SKM-1 treated with dmso at 0.1 percent for 144 hours (cell line): ENCODE data around the gene FAM193B.
A peak's percentile ranks its signal among the peaks of the same experiment; 100 is the strongest.
"Not testable (repeated sequence)": the region's sequence is repeated elsewhere in the genome, so short reads cannot be mapped to it uniquely, and the experiment has no call there.

Source experiments
- DNase-seq: peaks from one replicate; lab custom pipeline; 2025; ENCODE audit not compliant: unreplicated experiment; lab: John Stamatoyannopoulos, UW

FAM193B gene

DNA sequence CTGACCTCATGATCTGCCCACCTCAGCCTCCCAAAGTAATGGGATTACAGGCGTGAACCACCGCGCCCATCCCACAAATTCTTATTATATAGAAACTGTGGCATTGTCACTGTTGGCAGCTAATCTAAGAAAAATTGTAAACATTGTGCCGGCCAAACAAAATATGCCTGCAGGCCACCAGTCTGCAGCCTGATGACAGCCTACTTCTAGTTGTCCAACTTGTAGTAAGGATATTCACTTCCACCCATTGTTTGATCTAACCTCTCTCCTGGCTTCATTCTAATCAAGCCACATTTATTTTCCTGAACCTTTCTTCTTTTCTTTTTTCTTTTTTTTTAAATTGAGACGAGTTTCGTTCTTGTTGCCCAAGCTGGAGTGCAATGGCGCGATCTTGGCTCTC lies 24.0 kb upstream of the FAM193B start:
- DNase-seq: no peak

DNA sequence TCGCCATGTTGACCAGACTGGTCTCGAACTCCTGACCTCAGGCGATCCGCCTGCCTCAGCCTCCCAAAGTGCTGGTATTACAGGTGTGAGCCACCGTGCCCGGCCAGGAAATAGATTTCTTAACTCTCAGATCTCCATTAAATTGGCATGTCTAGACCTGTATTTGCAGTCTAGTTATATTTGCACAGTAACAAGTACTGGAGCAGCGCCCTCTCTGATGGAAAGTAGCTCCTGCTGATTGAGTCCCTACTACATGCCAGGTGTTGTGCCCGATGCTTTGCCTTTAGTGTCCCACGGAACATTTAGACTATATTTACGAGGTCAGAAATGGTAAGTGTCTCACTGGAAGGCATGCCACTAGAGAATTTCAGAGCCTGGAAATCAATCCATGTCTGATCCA lies 21.8 kb upstream of the FAM193B start:
- no peak for DNase-seq

DNA sequence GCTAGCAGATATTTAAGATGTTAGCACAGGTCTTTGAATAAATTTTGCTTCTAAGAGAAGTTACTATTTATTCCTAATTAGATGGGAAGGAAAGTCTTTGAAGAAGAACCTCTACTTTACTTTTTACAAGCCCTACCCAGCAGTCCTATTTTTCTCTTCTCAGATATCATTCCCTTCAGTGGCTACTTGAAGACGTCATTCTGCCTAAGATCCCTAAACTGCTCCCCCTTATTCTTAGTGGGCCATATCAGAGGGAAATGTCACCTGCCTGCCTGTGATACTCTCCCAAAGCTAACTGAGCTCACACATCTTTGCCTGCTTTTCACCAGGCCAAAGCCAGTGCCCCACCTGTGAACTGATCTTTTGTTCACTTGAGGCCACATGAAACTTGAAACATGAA lies 21.1 kb upstream of the FAM193B start:
- DNase-seq: no peak

DNA sequence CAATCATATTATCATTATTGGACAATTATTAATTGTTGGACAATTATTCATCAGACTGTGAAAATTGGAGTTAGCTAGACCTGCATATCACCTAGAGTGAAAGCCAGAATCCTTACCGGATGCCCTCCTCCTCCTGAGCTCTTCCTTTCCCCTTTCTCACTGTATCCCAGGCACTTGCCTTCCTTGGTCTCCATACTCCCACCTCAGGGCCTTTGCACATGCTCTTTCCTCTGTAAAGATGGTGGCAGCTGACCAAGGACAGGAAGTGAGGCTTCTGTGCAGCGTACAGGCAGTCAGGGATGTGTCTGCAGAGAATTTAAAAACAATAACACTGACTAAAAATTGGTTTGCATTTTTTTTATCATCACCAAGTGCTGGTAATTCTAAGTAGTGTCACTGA lies 15.5 kb upstream of the FAM193B start:
- DNase-seq: no peak

DNA sequence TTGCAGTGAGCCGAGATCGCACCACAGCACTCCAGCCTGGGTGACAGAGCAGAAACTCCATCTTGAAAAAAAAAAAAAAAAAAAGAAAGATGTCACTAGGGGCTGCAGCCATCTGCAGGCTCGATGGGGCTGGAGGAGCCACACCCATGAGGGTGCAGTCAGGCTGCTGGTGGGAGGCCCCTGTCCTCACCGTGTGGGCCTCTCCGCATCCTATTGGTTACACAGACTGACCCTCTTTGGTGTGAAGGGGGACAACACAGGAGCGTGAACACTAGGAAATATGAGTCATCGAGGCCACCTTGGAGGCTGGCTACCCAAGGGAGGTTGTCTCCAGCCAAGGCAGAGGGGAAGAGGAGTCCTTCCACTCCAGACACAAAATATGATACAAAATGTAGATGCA lies 14.0 kb upstream of the FAM193B start:
- DNase-seq: no peak

DNA sequence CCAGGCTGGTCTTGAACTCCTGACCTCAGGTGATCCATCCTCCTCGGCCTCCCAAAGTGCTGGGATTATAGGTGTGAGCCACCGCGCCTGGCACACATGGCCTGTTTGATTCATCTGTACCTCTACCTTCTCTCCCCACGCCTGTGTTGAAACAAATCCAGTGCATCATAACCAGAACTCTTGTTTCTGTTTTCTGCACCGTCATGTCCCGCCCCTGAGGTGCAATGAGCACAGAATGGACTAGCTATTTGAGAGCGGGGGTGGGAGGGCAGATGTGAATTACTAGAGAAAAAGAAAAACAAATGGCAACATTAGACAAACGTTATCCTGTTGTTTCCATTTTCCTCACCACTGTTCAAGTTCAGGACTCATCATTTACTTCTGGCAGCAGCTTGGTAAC lies 10.7 kb upstream of the FAM193B start:
- DNase-seq: no peak

DNA sequence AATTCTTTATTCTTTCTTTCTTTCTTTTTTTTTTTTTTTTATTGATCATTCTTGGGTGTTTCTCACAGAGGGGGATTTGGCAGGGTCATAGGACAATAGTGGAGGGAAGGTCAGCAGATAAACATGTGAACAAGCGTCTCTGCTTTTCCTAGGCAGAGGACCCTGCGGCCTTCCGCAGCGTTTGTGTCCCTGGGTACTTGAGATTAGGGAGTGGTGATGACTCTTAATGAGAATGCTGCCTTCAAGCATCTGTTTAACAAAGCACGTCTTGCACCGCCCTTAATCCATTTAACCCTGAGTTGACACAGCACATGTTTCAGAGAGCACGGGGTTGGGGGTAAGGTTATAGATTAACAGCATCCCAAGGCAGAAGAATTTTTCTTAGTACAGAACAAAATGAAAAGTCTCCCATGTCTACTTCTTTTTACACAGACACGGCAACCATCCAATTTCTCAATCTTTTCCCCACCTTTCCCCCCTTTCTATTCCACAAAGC lies 5.1 kb upstream of the FAM193B start:
- DNase-seq: not testable (repeated sequence)

DNA sequence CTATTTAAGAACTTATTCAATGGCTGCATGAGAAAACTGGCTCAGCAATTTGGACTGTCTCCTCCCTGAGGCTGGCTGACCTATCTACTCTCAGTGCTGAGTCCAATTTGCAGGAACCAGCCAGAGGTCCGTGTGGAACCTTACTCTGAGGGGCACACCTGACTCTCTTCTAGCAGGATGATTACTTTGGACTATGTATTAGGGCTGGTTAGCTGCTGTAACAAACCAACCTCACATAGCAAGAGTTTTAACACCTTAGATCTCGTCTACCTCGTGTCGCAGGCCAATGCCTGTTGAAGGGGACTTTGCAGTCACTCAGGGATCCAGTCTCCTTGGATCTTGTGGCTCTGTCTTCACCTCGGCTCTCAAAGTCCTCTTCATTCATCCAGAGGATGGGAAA lies 3.4 kb upstream of the FAM193B start:
- no peak for DNase-seq

DNA sequence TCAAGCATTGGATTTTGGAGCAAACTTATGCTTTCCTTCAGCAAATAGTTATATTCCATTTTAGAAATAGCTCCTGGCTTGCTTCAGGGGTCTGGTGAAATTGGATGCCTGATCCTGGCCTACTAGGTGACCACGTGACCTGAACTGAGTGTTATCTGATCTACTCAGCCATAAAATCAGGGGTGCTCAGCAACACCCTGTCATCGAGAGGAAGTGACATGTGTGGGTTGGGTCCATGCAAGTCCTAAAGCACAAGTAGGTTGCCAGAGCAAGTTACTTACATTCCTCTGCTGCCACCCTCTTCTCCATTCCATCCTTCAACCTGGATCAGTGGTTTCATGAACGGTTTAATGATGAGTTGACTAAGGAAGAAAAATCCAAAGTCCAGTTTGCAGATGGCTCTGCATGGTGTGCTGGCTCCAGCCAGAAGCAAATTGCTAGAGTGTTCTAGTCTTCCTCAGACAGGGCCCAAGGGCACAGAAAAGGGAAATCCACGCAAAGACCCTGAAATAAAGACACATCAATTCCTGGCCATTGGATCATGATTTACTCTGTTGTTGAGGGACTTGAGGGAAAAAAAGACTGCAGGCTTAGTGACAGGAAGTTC lies 2.8 kb upstream of the FAM193B start:
- no peak for DNase-seq

DNA sequence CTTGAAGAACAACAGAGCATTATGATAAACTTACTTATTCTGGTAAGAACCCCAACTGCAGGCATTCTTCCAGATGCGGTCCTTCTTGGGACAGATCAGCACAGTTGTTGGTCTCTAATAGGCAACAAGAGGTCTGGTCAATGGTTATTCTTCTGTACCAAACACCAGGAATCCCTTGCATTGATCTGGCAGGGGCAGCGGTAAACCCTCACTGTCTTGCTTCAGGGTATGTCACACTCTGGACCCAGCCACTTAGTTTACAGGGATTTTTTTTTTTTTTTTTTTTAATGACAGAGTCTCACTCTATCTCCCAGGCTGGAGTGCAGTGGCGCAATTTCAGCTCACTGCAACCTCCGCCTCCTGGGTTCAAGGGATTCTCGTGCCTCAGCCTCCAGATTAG lies 1.3 kb upstream of the FAM193B start:
- DNase-seq: no peak

DNA sequence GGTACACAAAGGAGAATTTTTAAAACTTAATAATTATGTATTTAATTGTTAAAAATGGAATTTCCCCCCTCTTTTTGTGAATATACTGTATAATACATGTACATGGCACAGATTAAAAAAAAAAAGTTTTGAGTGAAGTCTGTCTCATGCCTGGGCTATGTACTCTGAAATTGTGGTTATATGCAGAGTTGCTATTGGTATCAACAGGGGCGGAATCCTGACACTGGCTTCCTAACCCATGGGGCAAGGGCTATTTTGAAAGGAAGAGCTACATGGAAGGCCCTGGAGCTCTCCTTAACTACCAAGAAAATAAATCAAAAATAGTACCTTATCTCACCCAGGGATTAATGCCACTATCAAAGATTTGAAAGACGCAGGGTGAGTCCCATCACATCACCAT lies 865 bp upstream of the FAM193B start:
- DNase-seq: no peak

DNA sequence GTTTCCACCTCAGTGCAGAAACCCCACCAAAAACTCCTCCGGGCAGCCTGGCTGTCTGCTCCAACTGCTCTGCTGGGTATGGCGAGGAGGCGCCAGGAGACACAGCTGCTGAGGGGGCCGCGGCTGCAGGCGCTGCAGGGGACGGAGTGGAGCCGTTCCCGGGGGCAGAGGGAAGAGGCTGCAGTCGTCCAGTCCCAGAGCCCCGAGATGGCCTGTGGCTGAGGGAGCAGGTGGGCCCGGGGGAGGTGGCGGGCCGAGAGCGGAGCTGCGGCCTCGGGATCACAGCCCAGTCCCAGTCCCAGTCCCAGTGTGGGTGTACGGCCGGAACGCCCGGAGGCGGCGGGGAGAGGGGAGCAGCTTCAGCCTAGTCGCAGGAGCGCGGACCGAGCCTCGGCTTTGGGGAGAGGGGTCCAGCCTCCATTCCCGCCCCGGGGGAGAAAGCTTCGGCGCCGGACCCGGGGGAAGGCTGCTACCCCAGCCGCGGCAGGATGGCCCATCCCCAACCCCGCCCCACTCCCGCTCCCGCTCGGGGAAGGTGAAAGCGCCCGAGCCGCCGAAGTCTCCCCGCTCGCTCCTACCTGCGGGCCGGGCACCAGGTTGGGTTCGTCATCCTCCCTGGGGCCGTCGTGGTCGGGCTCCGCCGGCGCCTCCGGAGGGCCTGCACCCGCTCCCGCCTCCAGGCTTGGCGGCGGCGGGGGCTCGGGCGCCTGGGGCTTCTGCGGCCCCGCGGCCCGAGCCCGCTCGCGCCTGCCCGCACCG lies 513 bp downstream of the FAM193B start:
- no peak for DNase-seq

DNA sequence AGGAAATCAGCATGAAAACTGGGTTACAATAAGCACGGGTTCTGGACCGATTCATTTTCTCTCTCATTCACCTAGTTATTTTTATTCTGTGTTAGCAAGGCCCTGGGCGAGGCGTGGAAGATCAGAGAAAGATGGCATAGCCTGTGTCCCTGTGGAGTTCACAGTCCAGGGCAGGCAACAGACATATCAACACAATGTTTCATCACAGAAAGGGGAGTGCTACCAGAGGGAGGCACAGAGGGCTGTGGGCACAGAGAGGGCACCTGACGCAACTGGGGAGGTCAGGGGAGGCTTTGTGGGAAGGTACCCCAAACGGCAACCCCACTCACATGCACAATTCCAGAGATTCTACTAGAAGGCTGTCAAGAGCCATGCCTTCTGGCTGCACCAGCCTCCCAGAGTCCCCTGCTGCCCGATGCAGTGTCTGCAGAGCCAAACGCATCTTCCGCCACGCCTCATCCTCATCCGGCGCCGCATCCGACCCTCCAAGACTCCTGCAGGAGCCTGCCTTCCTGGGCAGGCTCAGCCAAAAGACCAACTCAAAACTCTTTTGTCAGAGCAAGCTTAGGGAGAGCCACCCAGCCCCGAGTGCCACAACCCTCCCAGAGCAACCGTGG lies 1.4 kb downstream of the FAM193B start:
- DNase-seq: no peak

DNA sequence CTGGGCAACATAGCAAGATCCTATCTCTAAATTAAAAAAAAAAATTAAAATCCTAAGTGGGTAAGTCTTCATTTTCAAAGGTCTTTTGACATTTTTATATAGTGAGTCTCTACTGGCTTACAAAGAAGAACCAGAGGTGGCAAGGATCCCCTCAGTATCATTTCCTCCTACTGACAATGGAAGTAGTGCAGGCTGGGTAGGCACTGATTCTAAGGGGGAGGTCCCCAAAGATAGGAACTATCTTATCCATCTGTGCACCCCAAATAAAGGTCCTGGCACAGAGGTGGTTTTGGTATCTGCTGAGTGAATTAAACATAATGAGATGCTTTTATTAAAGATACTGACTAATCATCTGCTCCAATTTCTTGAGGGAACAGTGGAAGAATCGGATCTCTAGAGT lies 4.2 kb downstream of the FAM193B start:
- no peak for DNase-seq

DNA sequence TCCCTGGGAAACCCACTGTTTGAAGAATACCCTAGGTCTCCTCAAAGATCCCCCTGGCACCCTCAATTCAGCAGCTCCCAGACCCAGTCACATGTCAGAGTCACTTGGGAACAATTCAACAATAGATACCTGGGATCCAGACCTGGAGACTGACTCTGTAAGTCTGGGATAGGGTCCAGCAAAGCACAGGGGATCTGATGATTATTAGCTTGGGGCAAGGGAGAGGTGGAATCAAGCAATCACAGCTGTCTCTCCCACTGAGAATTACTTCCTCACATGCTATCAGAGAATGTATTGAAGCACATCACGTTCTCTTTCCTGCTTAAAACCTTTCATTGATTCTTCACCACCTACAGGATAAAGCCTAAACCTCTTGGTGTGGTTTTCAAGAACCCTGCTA lies 5.9 kb downstream of the FAM193B start:
- no peak for DNase-seq

DNA sequence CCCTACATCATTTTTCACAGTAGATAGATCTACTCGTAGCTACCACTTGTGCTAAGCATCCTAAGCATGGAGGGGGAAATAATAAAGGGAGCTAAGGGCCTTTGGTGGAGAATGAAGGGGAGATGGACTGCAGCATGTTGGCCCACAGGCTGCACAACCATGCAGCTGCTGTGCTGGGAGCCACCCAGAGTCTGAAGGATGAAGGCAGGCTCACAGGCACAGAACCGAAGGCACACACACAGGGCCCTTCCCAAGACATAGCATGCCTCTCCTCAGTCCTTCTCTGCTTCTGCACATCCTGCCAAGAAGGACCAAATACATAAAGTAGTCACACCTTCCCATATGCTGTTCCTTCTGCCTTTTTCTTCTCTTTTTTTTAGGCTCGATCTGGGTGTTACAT lies 6.6 kb downstream of the FAM193B start:
- no peak for DNase-seq

DNA sequence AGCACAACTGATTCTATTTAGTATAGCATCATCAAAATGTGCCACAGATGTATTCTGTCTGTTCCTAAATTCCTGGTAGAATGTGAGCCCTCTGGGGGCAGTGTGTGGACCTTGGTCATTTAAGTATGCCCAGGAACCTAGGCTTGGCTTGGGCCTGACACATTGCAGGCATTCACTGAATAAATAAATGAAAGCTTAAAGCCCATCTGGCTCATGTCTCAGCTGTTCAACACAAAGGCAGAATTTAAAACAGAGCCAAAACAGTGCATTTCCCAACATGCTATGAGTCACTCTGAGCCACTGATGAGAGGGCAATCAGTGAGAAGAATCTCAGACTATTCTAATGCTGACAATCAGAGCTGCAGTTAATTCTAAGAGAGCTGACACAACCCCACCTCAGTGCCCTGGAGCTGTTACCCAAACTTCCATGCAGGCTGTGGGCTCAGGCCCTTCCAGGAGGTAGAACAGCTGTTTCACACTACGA lies 8.1 kb downstream of the FAM193B start:
- peak; percentile 9 for DNase-seq

DNA sequence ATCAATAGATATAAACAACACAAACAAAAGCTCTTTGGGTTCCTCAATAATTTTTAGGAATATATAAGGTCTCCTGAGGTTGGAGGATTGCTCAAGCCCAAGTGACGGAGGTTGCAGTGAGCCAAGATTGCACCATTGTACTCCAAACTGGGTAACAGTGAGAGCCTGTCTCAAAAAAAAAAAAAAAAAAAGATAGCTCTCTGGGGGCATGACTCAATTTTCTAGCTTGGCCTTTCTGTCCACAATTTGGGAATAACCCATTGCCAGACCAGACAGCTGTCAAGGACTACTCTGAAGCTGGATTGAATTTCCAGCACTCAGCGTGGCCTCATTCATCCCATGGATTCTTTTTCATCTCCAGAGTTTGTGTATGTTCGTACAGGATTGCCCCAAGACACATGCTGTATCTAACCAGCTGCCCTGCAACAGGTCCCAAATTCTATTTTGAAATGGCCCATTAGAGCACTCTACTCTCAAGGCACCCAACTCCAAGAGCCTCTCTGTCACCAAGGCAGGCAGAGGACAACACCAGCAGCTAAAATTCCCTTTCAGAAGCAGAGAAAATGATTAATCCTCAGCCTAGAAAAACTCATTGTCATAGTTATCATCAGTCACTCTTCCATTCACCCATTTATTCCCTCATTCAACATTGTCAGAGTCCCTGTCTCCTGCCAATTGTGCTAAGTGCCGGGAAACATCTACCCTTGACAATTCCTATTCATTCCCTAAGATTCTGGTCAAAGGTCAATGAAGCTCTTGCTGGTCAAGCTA lies 8.7 kb downstream of the FAM193B start:
- peak; percentile 58 for DNase-seq

DNA sequence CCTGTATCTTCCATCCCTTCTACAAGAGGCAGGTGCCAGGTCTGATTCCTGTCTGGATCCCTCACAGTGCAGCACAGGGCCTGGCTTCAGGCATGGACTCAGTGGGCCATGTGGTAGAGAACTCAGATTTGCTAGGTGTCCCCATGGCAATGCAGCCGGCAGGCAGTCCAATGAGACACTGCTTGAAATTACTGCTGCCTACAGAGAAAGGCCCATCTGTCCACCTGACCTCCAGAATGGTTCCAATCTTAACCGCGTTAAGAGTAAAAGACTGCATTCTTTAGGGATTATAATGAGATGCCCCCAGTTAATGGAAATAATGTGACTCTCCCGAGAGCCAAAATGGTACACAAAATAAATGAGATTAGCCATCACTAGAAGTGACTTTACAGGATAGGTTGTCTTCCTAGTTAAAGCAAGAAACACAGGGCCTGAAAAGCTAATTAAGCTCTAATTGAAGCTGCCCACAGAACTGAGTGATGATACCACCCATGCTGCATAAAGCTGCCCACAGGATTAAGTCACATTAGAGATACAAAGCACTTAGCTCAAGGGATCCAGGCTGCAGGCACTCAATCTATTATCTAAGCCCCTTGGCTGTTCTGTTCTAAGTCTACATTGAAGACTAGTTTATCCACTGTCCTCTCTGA lies 11.4 kb downstream of the FAM193B start:
- no peak for DNase-seq

DNA sequence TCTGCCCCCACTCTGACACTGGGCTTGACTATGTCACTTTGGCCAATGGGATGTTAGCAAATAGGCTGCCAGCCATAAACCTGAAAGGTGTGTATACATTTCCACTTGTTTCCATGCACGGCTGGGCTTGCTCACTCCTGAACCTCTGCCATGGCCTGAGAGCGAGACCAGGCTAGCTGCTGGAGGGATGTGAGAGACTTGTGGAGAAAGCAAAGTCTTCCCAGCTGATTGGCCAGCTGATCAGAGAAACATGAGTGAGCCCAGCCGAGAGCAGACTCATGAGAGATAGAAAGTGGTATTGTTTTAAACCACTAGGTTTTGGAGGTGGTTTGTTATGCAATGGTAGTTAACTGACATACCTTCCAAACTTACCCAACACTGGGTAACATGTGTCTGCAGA lies 13.9 kb downstream of the FAM193B start:
- peak; percentile 21 for DNase-seq

DNA sequence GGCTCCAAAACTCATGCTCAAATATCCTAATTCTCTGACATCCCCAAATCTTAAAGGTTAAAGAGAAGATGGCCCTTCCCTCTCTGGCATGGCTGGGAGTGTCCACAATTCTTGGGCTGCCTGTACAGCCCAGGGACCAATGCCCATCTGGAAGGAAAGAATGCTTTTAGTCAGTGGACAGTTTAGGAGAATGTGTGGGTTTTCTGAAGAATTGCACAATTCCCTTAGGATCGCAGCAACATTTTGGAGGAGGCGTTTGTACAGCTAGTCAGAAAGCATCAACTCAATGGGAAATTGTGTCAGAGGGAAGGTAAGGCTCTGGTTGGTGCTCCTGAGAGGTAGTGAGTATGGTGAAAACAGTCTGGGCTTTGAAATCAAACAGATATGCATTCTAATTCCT lies 15.0 kb downstream of the FAM193B start:
- DNase-seq: no peak
